Osteocyte (in vitro differentiated cells): ENCODE data around the gene RNF5. TPM values are rescaled to one million over a fixed set of nuclear protein-coding genes. Genes with fewer than 3 reads are reported as not detected.
A peak's percentile ranks its signal among the peaks of the same experiment; 100 is the strongest.

Experiments used
- DNase-seq: peaks from one replicate; pipeline ENCODE4 v3.0.0; 2021; ENCODE audit warnings: mixed read lengths; ENCODE audit not compliant: unreplicated experiment; ENCODE audit errors: extremely low spot score
- H3K27ac Mint-ChIP-seq: one replicate; pipeline ENCODE4 v1.8.0; 2021; ENCODE audit warnings: mild to moderate bottlenecking, mixed read lengths; ENCODE audit not compliant: unreplicated experiment
- H3K27me3 Mint-ChIP-seq: one replicate; pipeline ENCODE4 v1.8.0; 2021; ENCODE audit warnings: mixed read lengths; ENCODE audit not compliant: unreplicated experiment
- H3K36me3 Mint-ChIP-seq: one replicate; pipeline ENCODE4 v1.8.0; 2021; ENCODE audit warnings: mixed read lengths; ENCODE audit not compliant: unreplicated experiment
- H3K4me1 Mint-ChIP-seq: one replicate; pipeline ENCODE4 v1.8.0; 2021; ENCODE audit warnings: mixed read lengths; ENCODE audit not compliant: unreplicated experiment
- H3K4me3 Mint-ChIP-seq: one replicate; pipeline ENCODE4 v1.8.0; 2021; ENCODE audit warnings: mild to moderate bottlenecking, moderate library complexity, mixed read lengths; ENCODE audit not compliant: unreplicated experiment
- H3K9me3 Mint-ChIP-seq: one replicate; pipeline ENCODE4 v1.8.0; 2021; ENCODE audit warnings: mixed read lengths; ENCODE audit not compliant: unreplicated experiment
- total RNA-seq: library from RNA; stranded (reverse); gene quantifications from 2 replicates; pipeline ENCODE4 v1.2.1, GENCODE V29; 2021
- TF ChIP-seq, protein P1 (sequence below): fragments of 200-600 bp; sonication (generic); IDR thresholded peaks from 2 replicates; pipeline ENCODE4 v1.5.0; 2021; ENCODE audit warnings: antibody characterized with exemption, mild to moderate bottlenecking, moderate library complexity

Gene RNF5
- total RNA-seq, 1 donor from 2014 or later, result 51.6 TPM

DNA sequence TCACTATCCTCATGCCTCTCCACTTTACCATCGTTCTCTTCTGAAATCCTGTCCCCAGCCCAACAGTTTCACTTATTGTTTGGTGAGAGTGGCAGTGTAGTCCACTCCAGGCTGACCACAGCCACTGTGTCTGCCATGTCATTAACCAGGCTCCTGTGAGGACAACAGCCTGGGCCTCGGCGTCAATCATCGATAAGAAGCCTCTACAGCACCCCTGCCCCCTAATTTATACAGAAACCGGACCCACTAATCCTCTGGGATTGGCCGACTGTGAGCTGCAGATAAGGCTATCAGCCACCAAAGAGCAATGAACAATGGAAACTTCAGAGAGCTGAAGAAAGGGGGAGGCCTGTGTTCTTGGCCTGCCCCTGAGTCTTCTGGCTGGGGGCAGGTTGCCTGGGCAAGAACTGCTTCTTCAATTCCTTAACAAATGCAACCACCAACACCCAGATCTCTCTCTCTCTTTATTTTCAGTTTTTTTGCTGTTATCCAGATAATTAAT lies 10.4 kb upstream of the RNF5 start:
- DNase-seq, result no peak
- no peak overlapping the region for H3K4me3 Mint-ChIP-seq
- peaks cover 46% of the 10 kb centered on the region for H3K36me3 Mint-ChIP-seq

DNA sequence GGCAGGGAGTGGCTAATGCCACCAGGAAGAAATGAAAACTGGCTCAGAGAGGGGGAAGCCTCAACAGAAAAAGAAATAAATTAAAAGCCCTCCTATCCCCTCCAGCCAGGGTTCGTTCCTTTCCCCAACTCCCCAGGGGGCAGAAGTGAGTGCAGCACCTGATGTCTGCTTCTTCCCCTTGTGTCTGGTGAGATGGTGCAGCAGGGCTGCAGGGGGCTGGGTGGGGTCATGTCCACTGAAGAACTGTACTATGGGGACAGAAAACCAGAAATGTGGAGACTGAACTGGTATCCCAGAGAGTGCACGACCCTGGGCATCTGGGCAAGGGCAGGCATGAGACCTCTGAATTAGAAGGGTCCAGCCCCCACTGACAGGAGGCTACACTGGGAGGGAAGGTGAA lies 9.9 kb upstream of the RNF5 start:
- H3K36me3 Mint-ChIP-seq, result peaks cover 42% of the 10 kb centered on the region
- TF ChIP-seq, protein P1, sequence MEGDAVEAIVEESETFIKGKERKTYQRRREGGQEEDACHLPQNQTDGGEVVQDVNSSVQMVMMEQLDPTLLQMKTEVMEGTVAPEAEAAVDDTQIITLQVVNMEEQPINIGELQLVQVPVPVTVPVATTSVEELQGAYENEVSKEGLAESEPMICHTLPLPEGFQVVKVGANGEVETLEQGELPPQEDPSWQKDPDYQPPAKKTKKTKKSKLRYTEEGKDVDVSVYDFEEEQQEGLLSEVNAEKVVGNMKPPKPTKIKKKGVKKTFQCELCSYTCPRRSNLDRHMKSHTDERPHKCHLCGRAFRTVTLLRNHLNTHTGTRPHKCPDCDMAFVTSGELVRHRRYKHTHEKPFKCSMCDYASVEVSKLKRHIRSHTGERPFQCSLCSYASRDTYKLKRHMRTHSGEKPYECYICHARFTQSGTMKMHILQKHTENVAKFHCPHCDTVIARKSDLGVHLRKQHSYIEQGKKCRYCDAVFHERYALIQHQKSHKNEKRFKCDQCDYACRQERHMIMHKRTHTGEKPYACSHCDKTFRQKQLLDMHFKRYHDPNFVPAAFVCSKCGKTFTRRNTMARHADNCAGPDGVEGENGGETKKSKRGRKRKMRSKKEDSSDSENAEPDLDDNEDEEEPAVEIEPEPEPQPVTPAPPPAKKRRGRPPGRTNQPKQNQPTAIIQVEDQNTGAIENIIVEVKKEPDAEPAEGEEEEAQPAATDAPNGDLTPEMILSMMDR, result no peak
- peaks cover 7% of the 10 kb centered on the region for H3K4me1 Mint-ChIP-seq
- H3K4me3 Mint-ChIP-seq, result no peak overlapping the region
- DNase-seq, result no peak
- H3K27ac Mint-ChIP-seq, result peak overlapping the region; percentile 35
- no peaks in the 10 kb centered on the region for H3K9me3 Mint-ChIP-seq
- no peaks in the 10 kb centered on the region for H3K27me3 Mint-ChIP-seq

More for the DNA sequence above, 10.4 kb upstream of the RNF5 start:
- Mint-ChIP-seq H3K4me1 (peaks cover 6% of the 10 kb centered on the region), H3K9me3 (no peaks in the 10 kb centered on the region), H3K27me3 (no peaks in the 10 kb centered on the region), H3K27ac (peak overlapping the region; percentile 35)
- TF ChIP-seq, protein P1, result no peak

DNA sequence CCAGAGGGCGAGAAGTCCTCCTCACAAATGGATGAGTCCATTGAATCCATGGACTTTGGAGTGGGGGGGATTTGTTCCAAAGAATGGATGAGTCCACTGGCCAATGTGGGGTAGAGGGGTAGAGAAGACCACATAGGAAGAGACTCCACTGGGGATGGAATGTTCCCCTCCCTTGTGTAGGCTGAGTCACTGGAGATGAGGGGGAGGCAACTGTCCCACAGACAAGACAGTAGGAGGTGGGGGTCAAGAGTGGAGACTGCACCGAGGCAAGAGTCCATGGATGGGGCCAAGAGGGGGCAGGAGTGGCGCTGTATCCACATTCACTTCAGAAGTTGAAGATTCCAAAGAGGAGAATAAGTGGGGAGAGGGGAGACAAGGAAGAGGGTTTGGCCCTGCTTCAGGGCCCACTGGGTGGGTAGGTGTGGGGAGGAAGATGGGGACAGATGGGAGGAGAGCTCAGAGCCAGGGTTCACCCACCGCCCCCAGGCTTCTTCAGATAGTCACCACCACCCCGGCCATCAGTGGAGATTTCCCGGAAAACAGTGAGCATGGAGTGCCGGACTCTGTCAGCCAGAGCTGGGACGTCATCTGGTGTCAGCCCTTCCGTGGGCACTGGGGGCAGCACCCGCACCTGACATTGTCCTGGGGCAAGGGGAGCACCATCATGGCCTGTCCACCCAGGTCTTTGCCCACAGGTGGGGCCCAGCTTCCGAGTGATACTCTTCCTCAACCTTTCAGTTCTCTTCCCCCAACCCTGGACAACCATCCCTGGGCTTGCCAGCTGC lies 9.2 kb upstream of the RNF5 start:
- no peak overlapping the region for H3K4me3 Mint-ChIP-seq
- peaks cover 12% of the 10 kb centered on the region for H3K4me1 Mint-ChIP-seq
- H3K9me3 Mint-ChIP-seq, result no peaks in the 10 kb centered on the region
- H3K36me3 Mint-ChIP-seq, result peaks cover 42% of the 10 kb centered on the region
- TF ChIP-seq, protein P1, result no peak
- DNase-seq, result no peak
- H3K27ac Mint-ChIP-seq, result peak overlapping the region; percentile 4
- no peaks in the 10 kb centered on the region for H3K27me3 Mint-ChIP-seq

DNA sequence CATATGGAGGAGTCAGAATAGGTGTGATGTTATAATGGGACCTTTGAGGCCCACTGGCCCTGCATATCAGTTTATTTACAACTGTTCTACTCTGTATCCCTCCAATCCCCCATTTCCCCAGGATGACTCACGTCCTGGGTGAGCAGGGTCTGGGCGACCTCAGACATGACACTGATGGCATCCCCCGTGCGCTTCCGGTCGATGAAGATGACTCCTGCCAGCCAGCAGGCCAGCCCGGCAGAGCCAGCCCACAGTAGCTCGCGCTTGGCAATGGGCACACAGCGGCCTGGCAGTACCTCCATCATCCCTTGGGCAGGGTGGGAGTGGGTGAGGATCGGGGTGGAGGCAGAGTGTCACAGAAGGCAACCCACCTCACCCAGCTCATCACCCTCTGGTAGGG lies 7.9 kb upstream of the RNF5 start:
- no peak overlapping the region for H3K27ac Mint-ChIP-seq
- peaks cover 23% of the 10 kb centered on the region for H3K4me1 Mint-ChIP-seq
- TF ChIP-seq, protein P1, result no peak
- H3K4me3 Mint-ChIP-seq, result no peak overlapping the region
- no peaks in the 10 kb centered on the region for H3K9me3 Mint-ChIP-seq
- DNase-seq, result no peak
- H3K27me3 Mint-ChIP-seq, result no peaks in the 10 kb centered on the region
- peaks cover 38% of the 10 kb centered on the region for H3K36me3 Mint-ChIP-seq

DNA sequence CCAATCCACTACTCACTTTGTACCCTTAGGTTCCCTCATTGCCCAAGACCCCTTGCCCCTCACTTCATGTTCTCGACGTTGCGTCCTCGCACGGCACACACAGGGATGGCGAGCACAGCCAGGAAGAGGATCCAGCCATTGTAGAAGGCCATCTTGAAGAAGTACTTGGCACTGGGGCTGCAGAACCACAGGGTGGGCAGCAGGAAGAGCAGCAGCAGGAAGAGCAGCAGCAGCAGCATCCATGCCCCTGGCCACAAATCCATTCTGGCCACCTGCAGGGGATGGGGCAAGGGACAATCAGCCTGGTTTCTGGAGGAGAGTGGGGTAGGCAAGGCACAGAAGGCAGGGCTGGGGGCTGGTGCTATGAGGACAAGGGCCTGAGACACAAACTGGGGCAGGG lies 7.0 kb upstream of the RNF5 start:
- DNase-seq, result no peak
- Mint-ChIP-seq H3K36me3 (peaks cover 36% of the 10 kb centered on the region), H3K27ac (no peak overlapping the region), H3K4me3 (no peak overlapping the region), H3K9me3 (no peaks in the 10 kb centered on the region), H3K4me1 (peaks cover 26% of the 10 kb centered on the region), H3K27me3 (no peaks in the 10 kb centered on the region)
- TF ChIP-seq, protein P1, result no peak
